A549 (cell line): ENCODE data around the gene NLRP8. TPM values are rescaled to one million over a fixed set of nuclear protein-coding genes. Genes with fewer than 3 reads are reported as not detected.

Experiments
- ATAC-seq, 2 experiments: fragments of 200-7000 bp in 1 of 2; fragments of >200 bp in 1 of 2; cut with Nextera tagmentation in 1 of 2; cut with Tn5 transposase in 1 of 2; 3 replicates each; pipeline versions ENCODE4 v1.8.0 to v1.9.1; 2018 to 2020; ENCODE audit warnings: mild to moderate bottlenecking in 1 of 2, moderate library complexity in 1 of 2
- CTCF ChIA-PET: fragments of 300-600 bp; sonication (Branson Sonifier 250); formaldehyde crosslinking; extraction: SDS; loops from one replicate; lab custom pipeline; 2021; ENCODE audit warnings: antibody characterized with exemption, inconsistent platforms; lab: Yijun Ruan, JAX
- POLR2A ChIA-PET: fragments of 350-600 bp; formaldehyde crosslinking; extraction: SDS; loops from one replicate; lab custom pipeline; 2021; ENCODE audit warnings: antibody characterized with exemption, inconsistent platforms; lab: Yijun Ruan, JAX
- DNase-seq, 2 experiments: peaks; one replicate each; pipeline versions ENCODE4 v3.0.0 to v3.0.0-alpha.2; 2011 to 2016; ENCODE audit warnings: low read depth in 1 of 2, low spot score in 1 of 2
- FAIRE-seq: peaks from 2 replicates; lab custom pipeline; 2011; peaks lifted over from hg19 to GRCh38; lab: Jason Lieb, UNC
- H3K27ac ChIP-seq, 2 experiments: fragments of >200 bp; sonication (Bioruptor Twin); formaldehyde crosslinking; 3 replicates each; pipeline ENCODE4 v1.5.1; 2016 to 2017
- H3K4me1 ChIP-seq: fragments of >200 bp; sonication (Bioruptor Twin); formaldehyde crosslinking; 3 replicates; pipeline ENCODE4 v1.6.1; 2016
- H3K4me2 ChIP-seq: fragments of >200 bp; sonication (Bioruptor Twin); formaldehyde crosslinking; 3 replicates; pipeline ENCODE4 v1.6.1; 2016
- H3K4me3 ChIP-seq: fragments of >200 bp; sonication (Bioruptor Twin); formaldehyde crosslinking; 3 replicates; pipeline ENCODE4 v1.5.1; 2016
- H3K9me3 ChIP-seq: fragments of >200 bp; sonication (Bioruptor Twin); formaldehyde crosslinking; 3 replicates; pipeline ENCODE4 v1.6.1; 2016
- ESRRA ChIP-seq: fragments of 150-350 bp; IDR thresholded peaks from 2 replicates; pipeline ENCODE4 v1.6.1; 2014; ENCODE audit warnings: mild to moderate bottlenecking, low read length, borderline replicate concordance
- HDAC2 ChIP-seq: fragments of 200-600 bp; sonication (generic); IDR thresholded peaks from 2 replicates; pipeline ENCODE4 v1.6.1; 2016
- MAZ ChIP-seq: fragments of 150-350 bp; IDR thresholded peaks from 2 replicates; pipeline ENCODE4 v1.6.1; 2014; ENCODE audit warnings: antibody characterized with exemption, low read depth, low read length, borderline replicate concordance
- NPAS2 ChIP-seq: fragments of 250-450 bp; sonication (Bioruptor Pico); IDR thresholded peaks from 2 replicates; pipeline ENCODE4 v1.8.0; 2022; ENCODE audit warnings: mild to moderate bottlenecking, moderate library complexity, borderline replicate concordance
- WGBS: methylation state at CpG from one replicate; pipeline ENCODE4 v1.1.6; 2017; ENCODE audit errors: missing lambda C conversion rate; 5-methylcytosine and 5-hydroxymethylcytosine counted together
- polyA plus RNA-seq, 4 experiments: library from polyadenylated mRNA; depleted of rRNA in 3 of 4; stranded (reverse); fragments of >200 nt; fragmentation: RNase III in 1 of 4; extraction: RNeasy Plus Mini Kit Qiagen cat#74134 plus additional on column Dnase treatment in 1 of 4; gene quantifications; 2 replicates in 3 of 4; 3 replicates in 1 of 4; pipeline ENCODE4 v1.2.3, GENCODE V29; 2011 to 2017
- TF ChIP-seq, protein P1 (sequence below): fragments of 450-650 bp; IDR thresholded peaks from 2 replicates; pipeline ENCODE4 v1.6.1; 2014; ENCODE audit warnings: antibody characterized with exemption
- TF ChIP-seq, protein P2 (sequence below): fragments of 150-350 bp; IDR thresholded peaks from 2 replicates; pipeline ENCODE4 v1.6.1; 2014; ENCODE audit warnings: low read depth, mild to moderate bottlenecking, low read length

The NLRP8 gene
- polyA plus RNA-seq, 2 of the 4 experiments (the other 2 are of a cell fraction), result not detected

DNA sequence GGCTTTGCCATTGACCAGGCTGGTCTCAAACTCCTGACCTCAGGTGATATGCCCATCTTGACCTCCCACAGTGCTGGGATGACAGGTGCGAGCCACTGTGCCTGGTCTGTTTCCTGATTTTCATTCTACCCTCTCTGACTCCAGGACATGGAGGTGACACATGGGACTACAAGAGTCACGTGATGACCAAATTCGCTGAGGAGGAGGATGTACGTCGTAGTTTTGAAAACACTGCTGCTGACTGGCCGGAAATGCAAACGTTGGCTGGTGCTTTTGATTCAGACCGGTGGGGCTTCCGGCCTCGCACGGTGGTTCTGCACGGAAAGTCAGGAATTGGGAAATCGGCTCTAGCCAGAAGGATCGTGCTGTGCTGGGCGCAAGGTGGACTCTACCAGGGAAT, 79.1 kb downstream of the NLRP8 start:
- Histone ChIP-seq H3K9me3 (peaks cover 26% of the 10 kb centered on the region; the same call in 2 of the 3 replicates), H3K27ac (no peak overlapping the region), H3K4me2 (no peak overlapping the region), H3K4me1 (no peaks in the 10 kb centered on the region), H3K4me3 (no peak overlapping the region)
- FAIRE-seq, result no peak
- ChIA-PET CTCF (interaction anchor here (0.6 kb wide), 1 partner anchor 1527 kb away, joined by 4 read pairs; no protein-coding TSS in a partner anchor), POLR2A (no interaction called here)
- 53% methylated on average over 15 of the region's 15 CpGs for WGBS
- TF ChIP-seq MAZ (no peak), NPAS2 (CRISPR knock-in tag) (no peak), HDAC2 (no peak), ESRRA (no peak)
- TF ChIP-seq, protein P1, sequence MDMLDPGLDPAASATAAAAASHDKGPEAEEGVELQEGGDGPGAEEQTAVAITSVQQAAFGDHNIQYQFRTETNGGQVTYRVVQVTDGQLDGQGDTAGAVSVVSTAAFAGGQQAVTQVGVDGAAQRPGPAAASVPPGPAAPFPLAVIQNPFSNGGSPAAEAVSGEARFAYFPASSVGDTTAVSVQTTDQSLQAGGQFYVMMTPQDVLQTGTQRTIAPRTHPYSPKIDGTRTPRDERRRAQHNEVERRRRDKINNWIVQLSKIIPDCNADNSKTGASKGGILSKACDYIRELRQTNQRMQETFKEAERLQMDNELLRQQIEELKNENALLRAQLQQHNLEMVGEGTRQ, result no peak
- TF ChIP-seq, protein P2, sequence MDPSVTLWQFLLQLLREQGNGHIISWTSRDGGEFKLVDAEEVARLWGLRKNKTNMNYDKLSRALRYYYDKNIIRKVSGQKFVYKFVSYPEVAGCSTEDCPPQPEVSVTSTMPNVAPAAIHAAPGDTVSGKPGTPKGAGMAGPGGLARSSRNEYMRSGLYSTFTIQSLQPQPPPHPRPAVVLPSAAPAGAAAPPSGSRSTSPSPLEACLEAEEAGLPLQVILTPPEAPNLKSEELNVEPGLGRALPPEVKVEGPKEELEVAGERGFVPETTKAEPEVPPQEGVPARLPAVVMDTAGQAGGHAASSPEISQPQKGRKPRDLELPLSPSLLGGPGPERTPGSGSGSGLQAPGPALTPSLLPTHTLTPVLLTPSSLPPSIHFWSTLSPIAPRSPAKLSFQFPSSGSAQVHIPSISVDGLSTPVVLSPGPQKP, result no peak
- no peak for ATAC-seq
- no peak for DNase-seq

Other genes starting within 250 kb of the NLRP8 start
- not detected in 2 replicates for gene NLRP9, start 209.4 kb upstream of the NLRP8 start, polyA plus RNA-seq (2011; rRNA removed)
- not detected in 3 replicates for gene NLRP9, start 209.4 kb upstream of the NLRP8 start, polyA plus RNA-seq (2017; fragmentation: RNase III; extraction: RNeasy Plus Mini Kit Qiagen cat#74134 plus additional on column Dnase treatment)
- gene RFPL4A, start 188.7 kb upstream of the NLRP8 start, polyA plus RNA-seq (2011; rRNA removed), result 0.06 and 0.24 TPM in 2 replicates
- gene RFPL4A, start 188.7 kb upstream of the NLRP8 start, polyA plus RNA-seq (2017; fragmentation: RNase III; extraction: RNeasy Plus Mini Kit Qiagen cat#74134 plus additional on column Dnase treatment), result not detected in 3 replicates
- not detected in 2 replicates for gene RFPL4AL1, start 178.7 kb upstream of the NLRP8 start, polyA plus RNA-seq (2011; rRNA removed)
- not detected in 3 replicates for gene RFPL4AL1, start 178.7 kb upstream of the NLRP8 start, polyA plus RNA-seq (2017; fragmentation: RNase III; extraction: RNeasy Plus Mini Kit Qiagen cat#74134 plus additional on column Dnase treatment)
- gene NLRP11, start 115.8 kb upstream of the NLRP8 start, polyA plus RNA-seq (2011; rRNA removed), result 0.06 and 0.13 TPM in 2 replicates
- gene NLRP11, start 115.8 kb upstream of the NLRP8 start, polyA plus RNA-seq (2017; fragmentation: RNase III; extraction: RNeasy Plus Mini Kit Qiagen cat#74134 plus additional on column Dnase treatment), result 0.03 TPM in 2 of 3 replicates, not detected in the other
- 0.09 and 0.10 TPM in 2 replicates for gene NLRP4, start 111.3 kb upstream of the NLRP8 start, polyA plus RNA-seq (2011; rRNA removed)
- 0.04 TPM in 1 of 3 replicates, not detected in the others for gene NLRP4, start 111.3 kb upstream of the NLRP8 start, polyA plus RNA-seq (2017; fragmentation: RNase III; extraction: RNeasy Plus Mini Kit Qiagen cat#74134 plus additional on column Dnase treatment)
- not detected in 2 replicates for gene NLRP13, start 15.5 kb upstream of the NLRP8 start, polyA plus RNA-seq (2011; rRNA removed)
- gene NLRP13, start 15.5 kb upstream of the NLRP8 start, polyA plus RNA-seq (2017; fragmentation: RNase III; extraction: RNeasy Plus Mini Kit Qiagen cat#74134 plus additional on column Dnase treatment), result not detected in 3 replicates
- gene NLRP5, start 38.9 kb downstream of the NLRP8 start, polyA plus RNA-seq (2011; rRNA removed), result not detected in 2 replicates
- gene NLRP5, start 38.9 kb downstream of the NLRP8 start, polyA plus RNA-seq (2017; fragmentation: RNase III; extraction: RNeasy Plus Mini Kit Qiagen cat#74134 plus additional on column Dnase treatment), result not detected in 3 replicates
- gene ZNF787, start 173.5 kb downstream of the NLRP8 start, polyA plus RNA-seq (2011; rRNA removed), result 10.7 and 12.5 TPM in 2 replicates
- 35.1 to 39.3 TPM (median 36.7 TPM) in 3 replicates for gene ZNF787, start 173.5 kb downstream of the NLRP8 start, polyA plus RNA-seq (2017; fragmentation: RNase III; extraction: RNeasy Plus Mini Kit Qiagen cat#74134 plus additional on column Dnase treatment)
- gene ZNF444, start 193.5 kb downstream of the NLRP8 start, polyA plus RNA-seq (2011; rRNA removed), result 10.5 and 16.5 TPM in 2 replicates
- gene ZNF444, start 193.5 kb downstream of the NLRP8 start, polyA plus RNA-seq (2017; fragmentation: RNase III; extraction: RNeasy Plus Mini Kit Qiagen cat#74134 plus additional on column Dnase treatment), result 23.1 to 26.2 TPM (median 25.5 TPM) in 3 replicates
- not detected in 2 replicates for gene GALP, start 228.2 kb downstream of the NLRP8 start, polyA plus RNA-seq (2011; rRNA removed)
- not detected in 3 replicates for gene GALP, start 228.2 kb downstream of the NLRP8 start, polyA plus RNA-seq (2017; fragmentation: RNase III; extraction: RNeasy Plus Mini Kit Qiagen cat#74134 plus additional on column Dnase treatment)
- 0.07 TPM in 1 of 2 replicates, not detected in the other for gene ZSCAN5B, start 250.0 kb downstream of the NLRP8 start, polyA plus RNA-seq (2011; rRNA removed)
- not detected in 3 replicates for gene ZSCAN5B, start 250.0 kb downstream of the NLRP8 start, polyA plus RNA-seq (2017; fragmentation: RNase III; extraction: RNeasy Plus Mini Kit Qiagen cat#74134 plus additional on column Dnase treatment)